RWPE2 (cell line): Measurements from ENCODE around the gene ARHGAP29.

ENCODE experiments used
- ATAC-seq: fragments of 200-7000 bp; cut with Tn5 transposase; 3 replicates; pipeline ENCODE4 v1.9.1; 2021; ENCODE audit warnings: low read depth
- DNase-seq: peaks from one replicate; pipeline ENCODE4 v3.0.0-alpha.2; 2020; ENCODE audit warnings: low spot score
- H3K27ac ChIP-seq: fragments of 450-650 bp; 2 replicates; pipeline ENCODE4 v1.5.1; 2017; ENCODE audit warnings: mild to moderate bottlenecking; ENCODE audit not compliant: poor library complexity, severe bottlenecking
- H3K27me3 ChIP-seq: fragments of 250-450 bp; sonication (Bioruptor Pico); 2 replicates; pipeline ENCODE4 v1.5.1; 2021; ENCODE audit warnings: mild to moderate bottlenecking, moderate library complexity; ENCODE audit not compliant: insufficient read depth, poor library complexity, severe bottlenecking
- H3K36me3 ChIP-seq: fragments of 250-450 bp; sonication (Bioruptor Pico); 2 replicates; pipeline ENCODE4 v1.5.1; 2020; ENCODE audit warnings: low read depth, mild to moderate bottlenecking, moderate library complexity
- H3K4me1 ChIP-seq: fragments of 250-450 bp; sonication (Bioruptor Pico); 2 replicates; pipeline ENCODE4 v1.5.1; 2021; ENCODE audit warnings: mild to moderate bottlenecking, moderate library complexity; ENCODE audit not compliant: insufficient read depth, poor library complexity, severe bottlenecking
- H3K4me3 ChIP-seq: fragments of 250-450 bp; sonication (Bioruptor Pico); 2 replicates; pipeline ENCODE4 v1.5.1; 2021; ENCODE audit warnings: mild to moderate bottlenecking, moderate library complexity; ENCODE audit not compliant: severe bottlenecking
- H3K9me3 ChIP-seq: fragments of 250-450 bp; sonication (Bioruptor Pico); 2 replicates; pipeline ENCODE4 v1.5.1; 2021; ENCODE audit warnings: mild to moderate bottlenecking, moderate library complexity; ENCODE audit not compliant: severe bottlenecking
- TF ChIP-seq, protein P1 (sequence below): fragments of 450-650 bp; IDR thresholded peaks from one replicate; pipeline ENCODE4 v1.5.1; 2017; ENCODE audit warnings: mild to moderate bottlenecking, moderate library complexity; ENCODE audit not compliant: poor library complexity, severe bottlenecking

Gene ARHGAP29

DNA sequence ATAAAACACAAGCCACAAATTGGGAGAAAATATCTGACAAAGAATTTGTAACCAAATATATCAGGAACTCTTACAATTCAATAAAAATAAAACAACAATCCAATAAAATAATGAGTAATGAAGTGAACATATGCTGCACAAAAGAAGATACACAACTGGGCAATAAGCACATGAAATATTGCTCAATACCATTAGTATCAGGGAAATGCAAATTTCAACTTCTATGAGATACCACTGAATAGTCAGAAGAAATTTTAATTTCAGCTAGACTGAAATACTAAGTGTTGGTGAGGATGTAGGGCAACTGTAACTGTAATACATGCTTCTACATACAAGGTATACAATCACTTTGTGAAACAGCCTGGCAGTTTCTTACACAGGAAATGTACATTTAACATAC, 7.4 kb upstream of the ARHGAP29 start:
- Histone ChIP-seq H3K27ac (peak overlapping the region; percentile 92), H3K9me3 (peaks cover 15% of the 10 kb centered on the region), H3K4me1 (peaks cover 34% of the 10 kb centered on the region), H3K36me3 (peaks cover 17% of the 10 kb centered on the region), H3K27me3 (no peaks in the 10 kb centered on the region), H3K4me3 (peak overlapping the region; percentile 96)
- DNase-seq (no peak), ATAC-seq (no peak)
- TF ChIP-seq, protein P1, sequence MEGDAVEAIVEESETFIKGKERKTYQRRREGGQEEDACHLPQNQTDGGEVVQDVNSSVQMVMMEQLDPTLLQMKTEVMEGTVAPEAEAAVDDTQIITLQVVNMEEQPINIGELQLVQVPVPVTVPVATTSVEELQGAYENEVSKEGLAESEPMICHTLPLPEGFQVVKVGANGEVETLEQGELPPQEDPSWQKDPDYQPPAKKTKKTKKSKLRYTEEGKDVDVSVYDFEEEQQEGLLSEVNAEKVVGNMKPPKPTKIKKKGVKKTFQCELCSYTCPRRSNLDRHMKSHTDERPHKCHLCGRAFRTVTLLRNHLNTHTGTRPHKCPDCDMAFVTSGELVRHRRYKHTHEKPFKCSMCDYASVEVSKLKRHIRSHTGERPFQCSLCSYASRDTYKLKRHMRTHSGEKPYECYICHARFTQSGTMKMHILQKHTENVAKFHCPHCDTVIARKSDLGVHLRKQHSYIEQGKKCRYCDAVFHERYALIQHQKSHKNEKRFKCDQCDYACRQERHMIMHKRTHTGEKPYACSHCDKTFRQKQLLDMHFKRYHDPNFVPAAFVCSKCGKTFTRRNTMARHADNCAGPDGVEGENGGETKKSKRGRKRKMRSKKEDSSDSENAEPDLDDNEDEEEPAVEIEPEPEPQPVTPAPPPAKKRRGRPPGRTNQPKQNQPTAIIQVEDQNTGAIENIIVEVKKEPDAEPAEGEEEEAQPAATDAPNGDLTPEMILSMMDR = no peak

DNA sequence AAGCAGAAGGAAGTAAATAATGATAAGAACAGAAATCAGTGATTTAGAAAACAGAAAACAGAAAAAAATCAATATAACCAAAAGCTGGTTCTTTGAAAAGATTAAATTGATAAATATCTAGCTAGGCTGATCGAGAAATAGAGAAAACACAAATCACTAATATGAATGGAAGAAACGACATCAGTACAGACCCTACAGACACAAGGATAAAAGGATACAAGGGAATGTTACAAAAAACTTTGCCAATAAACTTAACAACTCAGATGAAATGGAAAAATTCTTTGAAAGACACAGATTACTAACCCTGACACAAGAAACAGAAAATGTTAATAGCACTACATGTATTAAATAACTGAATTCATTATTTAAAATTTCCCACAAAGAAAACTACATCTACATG, 6.3 kb upstream of the ARHGAP29 start:
- TF ChIP-seq, protein P1 = no peak
- Histone ChIP-seq H3K9me3 (peaks cover 15% of the 10 kb centered on the region), H3K27me3 (no peaks in the 10 kb centered on the region), H3K36me3 (peaks cover 17% of the 10 kb centered on the region), H3K4me3 (no peak overlapping the region), H3K27ac (peak overlapping the region; percentile 92), H3K4me1 (peaks cover 35% of the 10 kb centered on the region)
- no peak for ATAC-seq
- DNase-seq = no peak

DNA sequence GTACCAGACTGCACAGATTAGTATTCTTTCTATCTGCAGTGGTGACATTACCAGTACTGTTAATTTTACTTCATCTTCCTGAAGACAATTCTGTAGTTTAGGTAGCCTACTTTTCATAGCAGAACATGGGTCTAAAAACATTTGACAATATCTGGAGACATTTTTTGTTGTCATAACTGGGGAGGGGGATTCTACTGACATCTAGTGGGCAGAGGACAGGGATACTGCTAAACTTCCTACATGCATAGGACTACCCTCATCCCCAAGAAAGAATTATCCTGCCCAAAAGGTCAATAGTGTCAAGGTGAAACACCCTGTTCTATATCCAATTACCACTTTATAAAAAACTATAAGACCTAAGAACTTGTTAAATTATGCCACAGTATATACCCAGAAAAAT, 3.4 kb upstream of the ARHGAP29 start:
- Histone ChIP-seq H3K27me3 (no peaks in the 10 kb centered on the region), H3K36me3 (peaks cover 21% of the 10 kb centered on the region), H3K9me3 (peaks cover 15% of the 10 kb centered on the region), H3K4me1 (peaks cover 27% of the 10 kb centered on the region), H3K4me3 (no peak overlapping the region), H3K27ac (peak overlapping the region; percentile 76)
- DNase-seq = no peak
- no peak for ATAC-seq
- TF ChIP-seq, protein P1 = peak; percentile 57

DNA sequence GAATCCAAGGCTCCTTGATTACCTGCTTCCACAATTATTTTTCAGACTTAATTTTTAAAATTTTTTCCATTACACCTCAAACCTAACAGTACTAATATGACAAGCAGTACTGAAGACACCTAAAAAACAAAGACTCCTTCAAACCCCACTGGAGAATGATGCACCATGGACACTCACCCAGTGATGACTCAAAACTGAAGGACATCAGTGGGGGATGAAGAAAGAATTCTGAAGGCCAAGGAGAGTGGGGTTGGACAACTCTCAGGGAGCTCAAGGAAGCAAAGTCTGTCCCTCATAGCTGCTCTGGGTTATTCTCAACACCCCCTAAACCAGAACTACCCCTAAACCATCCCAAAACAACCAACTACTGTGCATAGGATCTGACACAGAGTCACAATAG, 2.4 kb upstream of the ARHGAP29 start:
- Histone ChIP-seq H3K4me1 (peaks cover 29% of the 10 kb centered on the region), H3K27me3 (no peaks in the 10 kb centered on the region)

DNA sequence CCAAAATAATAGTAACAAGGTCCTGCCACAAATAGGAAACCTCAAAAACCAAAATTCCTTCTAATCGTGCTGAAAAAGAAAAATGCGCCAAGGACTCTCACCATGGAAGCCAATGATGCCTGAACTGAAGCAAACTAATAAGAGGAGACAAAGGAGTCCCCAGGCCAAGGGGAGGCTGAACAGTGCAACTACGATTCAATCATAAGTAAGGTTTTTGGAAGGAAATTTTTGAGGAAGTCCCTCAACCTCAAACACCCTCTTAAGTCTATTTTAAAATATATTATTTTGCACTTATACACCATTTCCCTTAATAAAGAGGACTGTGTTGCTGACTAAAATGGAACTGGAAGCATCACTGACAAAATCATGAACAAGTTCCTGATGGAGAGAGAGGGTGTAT, 1.7 kb upstream of the ARHGAP29 start:
- peak overlapping the region; percentile 76 for H3K27ac ChIP-seq
- H3K4me1 ChIP-seq = peaks cover 31% of the 10 kb centered on the region
- H3K36me3 ChIP-seq = peaks cover 37% of the 10 kb centered on the region
- H3K4me3 ChIP-seq = no peak overlapping the region
- TF ChIP-seq, protein P1 = no peak
- no peaks in the 10 kb centered on the region for H3K27me3 ChIP-seq
- peaks cover 15% of the 10 kb centered on the region for H3K9me3 ChIP-seq
- ATAC-seq = no peak
- no peak for DNase-seq

More for the DNA sequence above, 2.4 kb upstream of the ARHGAP29 start:
- ATAC-seq (peak; percentile 22; the same call in 2 of the 3 replicates), DNase-seq (no peak)
- H3K9me3 ChIP-seq = peaks cover 15% of the 10 kb centered on the region
- H3K27ac ChIP-seq = peak overlapping the region; percentile 76
- peaks cover 30% of the 10 kb centered on the region for H3K36me3 ChIP-seq
- H3K4me3 ChIP-seq = no peak overlapping the region
- TF ChIP-seq, protein P1 = no peak
